PC-3 (cell line): ENCODE results near the gene F13A1.

ENCODE experiments used
- CTCF ChIP-seq: fragments of 300-600 bp; sonication (generic); conservative IDR thresholded peaks from 2 replicates; pipeline ENCODE4 v1.5.1; 2017; ENCODE audit warnings: antibody characterized with exemption, low read depth, mild to moderate bottlenecking, low read length
- EZH2 ChIP-seq: fragments of 300-600 bp; sonication (generic); IDR thresholded peaks from one replicate; pipeline ENCODE4 v1.6.1; 2017; ENCODE audit warnings: antibody characterized with exemption, mild to moderate bottlenecking, low read length; ENCODE audit not compliant: unreplicated experiment
- EZH2phosphoT487 ChIP-seq: fragments of 300-600 bp; sonication (generic); IDR thresholded peaks from 2 replicates; pipeline ENCODE4 v1.6.1; 2018; ENCODE audit warnings: mild to moderate bottlenecking, antibody characterized with exemption, low read length, borderline replicate concordance

DNA sequence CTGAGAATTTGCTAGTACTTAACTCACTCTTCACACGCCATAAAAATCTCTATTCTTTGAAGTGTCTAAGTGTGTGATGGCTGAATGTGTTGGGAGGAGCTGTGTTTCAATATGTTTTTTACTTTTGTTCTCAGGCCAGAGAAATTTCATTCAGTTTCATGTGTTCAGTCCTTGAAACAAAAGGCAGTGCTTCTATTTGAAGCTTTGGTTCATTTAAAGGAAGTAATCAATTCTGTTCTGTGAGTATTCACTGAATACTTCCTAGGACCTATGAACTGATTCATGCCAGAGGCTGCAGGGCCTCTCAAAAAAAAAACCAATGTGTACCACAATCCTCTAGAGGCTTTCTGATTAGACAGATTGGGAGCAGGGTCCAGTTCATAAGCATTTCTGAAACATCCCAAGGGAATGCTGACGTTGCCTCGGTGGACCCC, 12.4 kb upstream of the F13A1 start:
- TF ChIP-seq CTCF (no peak), EZH2phosphoT487 (no peak), EZH2 (no peak)
